Bronchial epithelial cell (primary cell): ENCODE data around the gene MARS1. TPM values are rescaled to one million over a fixed set of nuclear protein-coding genes. Genes with fewer than 3 reads are reported as not detected.

Experiments used
- DNase-seq: peaks from one replicate; pipeline ENCODE4 v3.0.0-alpha.2; 2010; ENCODE audit warnings: low read depth
- FAIRE-seq: peaks from 2 replicates; lab custom pipeline; 2011; peaks lifted over from hg19 to GRCh38; lab: Jason Lieb, UNC
- H3K27me3 ChIP-seq: 2 replicates; pipeline ENCODE4 v1.5.1; 2011; ENCODE audit warnings: low read length; ENCODE audit not compliant: control insufficient read depth, insufficient read depth
- H3K36me3 ChIP-seq: 2 replicates; pipeline ENCODE4 v1.5.1; 2011; ENCODE audit warnings: low read length; ENCODE audit not compliant: control insufficient read depth, insufficient read depth
- H3K4me3 ChIP-seq: 2 replicates; pipeline ENCODE4 v1.5.1; 2011; ENCODE audit warnings: mild to moderate bottlenecking, low read depth, low read length, control low read depth
- CTCF ChIP-seq: IDR thresholded peaks from 2 replicates; pipeline ENCODE4 v1.5.1; 2011; ENCODE audit warnings: mild to moderate bottlenecking, moderate library complexity, low read length, control low read depth, inconsistent platforms; ENCODE audit not compliant: insufficient read depth, severe bottlenecking
- total RNA-seq: library from RNA; depleted of rRNA; stranded (reverse); fragments of >200 nt; gene quantifications from 2 replicates; pipeline ENCODE4 v1.2.1, GENCODE V29; 2014

The MARS1 gene
- total RNA-seq, 1 donor from 2014 or later, result 374 TPM

GRCh38 chr12:57535764-57536596 is 48.1 kb downstream of the MARS1 start:
- Histone ChIP-seq H3K27me3 (no peaks in the 10 kb centered on the region), H3K36me3 (peaks cover 35% of the 10 kb centered on the region), H3K4me3 (no peak overlapping the region)
- no peak for FAIRE-seq
- no peak for TF ChIP-seq CTCF
- no peak for DNase-seq

- TF ChIP-seq CTCF, result no peak
- H3K4me3 ChIP-seq, result no peak overlapping the region
- no peaks in the 10 kb centered on the region for H3K27me3 ChIP-seq
- peaks cover 37% of the 10 kb centered on the region for H3K36me3 ChIP-seq
- DNase-seq, result no peak
- no peak for FAIRE-seq
These were observed 48.7 kb downstream of the MARS1 start for GRCh38 chr12:57536597-57536942.

- no peak for DNase-seq
- Histone ChIP-seq H3K27me3 (no peaks in the 10 kb centered on the region), H3K36me3 (peaks cover 21% of the 10 kb centered on the region), H3K4me3 (no peak overlapping the region)
- no peak for TF ChIP-seq CTCF
- FAIRE-seq, result no peak
These were observed 51.4 kb downstream of the MARS1 start for GRCh38 chr12:57539134-57539768.

- DNase-seq, result no peak
- no peaks in the 10 kb centered on the region for H3K27me3 ChIP-seq
- no peak for TF ChIP-seq CTCF
- H3K36me3 ChIP-seq, result peaks cover 12% of the 10 kb centered on the region
- no peak overlapping the region for H3K4me3 ChIP-seq
- FAIRE-seq, result no peak
These were observed 53.1 kb downstream of the MARS1 start for GRCh38 chr12:57541001-57541400.

- DNase-seq (no peak), FAIRE-seq (no peak)
- Histone ChIP-seq H3K36me3 (peaks cover 12% of the 10 kb centered on the region), H3K4me3 (no peak overlapping the region), H3K27me3 (no peaks in the 10 kb centered on the region)
- TF ChIP-seq CTCF, result no peak
These were observed 53.8 kb downstream of the MARS1 start for GRCh38 chr12:57541717-57542116.
